ENCODE data around the gene PFKFB1. TPM values are rescaled to one million over a fixed set of nuclear protein-coding genes. Genes with fewer than 3 reads are reported as not detected.
A peak's percentile ranks its signal among the peaks of the same experiment; 100 is the strongest.

PFKFB1 gene
- total RNA-seq (0.35 TPM), polyA plus RNA-seq (under 1 TPM in 2 of 4 donors, not detected in 2; 0.09 to 0.40 TPM)

DNA sequence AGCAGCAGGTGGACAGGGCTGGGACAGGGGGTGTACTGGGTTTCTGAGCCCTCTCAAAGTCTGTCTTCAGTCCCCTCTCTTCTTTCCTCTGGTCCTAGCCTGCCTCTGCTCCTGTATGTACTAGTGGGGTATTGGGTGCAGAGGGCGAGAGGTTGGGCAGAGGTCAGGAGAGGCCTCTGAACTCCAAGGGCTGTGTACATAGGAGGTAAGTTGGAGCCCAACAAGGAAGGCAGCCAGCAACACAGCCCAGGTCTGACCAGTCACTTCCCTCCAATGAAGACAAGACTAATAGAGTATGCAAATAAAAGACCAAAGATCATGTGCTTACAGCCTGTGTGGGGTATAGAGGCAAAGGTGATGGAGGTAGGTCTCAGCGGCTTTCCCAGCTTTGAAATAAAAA lies at the start of gene PFKFB1:
Gene PFKFB1, minus strand, starts transcription at position 90 of the 400 bp plus-strand sequence. CDS start 181 bp downstream, outside the sequence.
- ATAC-seq (ENCODE audit: low read depth in 2 of 2) (no peak), DNase-seq (no peak)
- Histone ChIP-seq H3K27ac (ENCODE audit: insufficient read depth, low read length, poor library complexity, severe bottlenecking) (no peak within 1 kb of the TSS), H3K4me3 (ENCODE audit: low read depth, low read length) (no peak within 1 kb of the TSS), H3K27me3 (ENCODE audit: control insufficient read depth, insufficient read depth, low read length) (no peaks in the 10 kb centered on the region), H3K4me1 (ENCODE audit: control insufficient read depth, insufficient read depth, low read length, poor library complexity, severe bottlenecking) (no peaks in the 10 kb centered on the region), H3K9me3 (ENCODE audit: control insufficient read depth in 2 of 2, low read length in 2 of 2) (no peaks in the 10 kb centered on the region), H3K36me3 (ENCODE audit: control insufficient read depth, insufficient read depth, low read length) (no peaks in the 10 kb centered on the region)
- H3K27ac Mint-ChIP-seq: peak within 1 kb of the TSS in 1 of 3 donors; percentile 48
- no peak within 1 kb of the TSS for H3K4me3 Mint-ChIP-seq
- H3K36me3 Mint-ChIP-seq: no peaks in the 10 kb centered on the region
- peaks cover 4% of the 10 kb centered on the region for H3K27me3 Mint-ChIP-seq
- no peaks in the 10 kb centered on the region for H3K9me3 Mint-ChIP-seq
- peaks cover 0 to under 1% (median 0%) of the 10 kb centered on the region in 4 donors for H3K4me1 Mint-ChIP-seq

DNA sequence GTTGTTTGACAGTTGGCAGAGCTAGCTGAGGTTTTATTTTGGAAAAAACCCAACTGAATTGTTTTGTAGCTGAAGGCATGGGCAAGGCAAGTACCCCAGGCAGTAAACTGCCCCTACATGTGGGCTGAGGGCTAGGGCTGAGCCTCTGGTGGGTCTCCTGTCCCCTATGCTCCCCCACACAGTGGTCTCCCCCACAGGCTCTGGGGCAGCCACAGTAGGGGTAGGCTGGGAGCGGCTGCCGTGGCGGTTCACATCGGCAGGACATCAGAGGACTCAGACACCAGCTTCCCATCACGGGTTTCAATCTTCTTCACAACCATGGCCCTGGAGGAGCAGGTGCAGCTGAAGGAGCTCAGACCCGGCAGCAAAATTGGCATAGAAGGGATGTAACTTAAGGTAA lies 47.5 kb upstream of the PFKFB1 start:
- H3K9me3 Mint-ChIP-seq: no peaks in the 10 kb centered on the region
- no peak overlapping the region for H3K27ac Mint-ChIP-seq
- no peak overlapping the region for H3K4me3 Mint-ChIP-seq
- H3K27me3 ChIP-seq (ENCODE audit: control insufficient read depth, insufficient read depth, low read length): no peaks in the 10 kb centered on the region
- H3K27ac ChIP-seq (ENCODE audit: insufficient read depth, low read length, poor library complexity, severe bottlenecking): no peak overlapping the region
- H3K4me1 ChIP-seq (ENCODE audit: control insufficient read depth, insufficient read depth, low read length, poor library complexity, severe bottlenecking): no peaks in the 10 kb centered on the region
- H3K4me1 Mint-ChIP-seq: no peaks in the 10 kb centered on the region
- H3K4me3 ChIP-seq (ENCODE audit: low read depth, low read length): no peak overlapping the region
- H3K9me3 ChIP-seq (ENCODE audit: control insufficient read depth in 2 of 2, low read length in 2 of 2): no peaks in the 10 kb centered on the region
- no peaks in the 10 kb centered on the region for H3K36me3 ChIP-seq (ENCODE audit: control insufficient read depth, insufficient read depth, low read length)
- ATAC-seq (ENCODE audit: low read depth in 2 of 2) (no peak), DNase-seq (no peak)
- H3K36me3 Mint-ChIP-seq: no peaks in the 10 kb centered on the region
- no peaks in the 10 kb centered on the region for H3K27me3 Mint-ChIP-seq

DNA sequence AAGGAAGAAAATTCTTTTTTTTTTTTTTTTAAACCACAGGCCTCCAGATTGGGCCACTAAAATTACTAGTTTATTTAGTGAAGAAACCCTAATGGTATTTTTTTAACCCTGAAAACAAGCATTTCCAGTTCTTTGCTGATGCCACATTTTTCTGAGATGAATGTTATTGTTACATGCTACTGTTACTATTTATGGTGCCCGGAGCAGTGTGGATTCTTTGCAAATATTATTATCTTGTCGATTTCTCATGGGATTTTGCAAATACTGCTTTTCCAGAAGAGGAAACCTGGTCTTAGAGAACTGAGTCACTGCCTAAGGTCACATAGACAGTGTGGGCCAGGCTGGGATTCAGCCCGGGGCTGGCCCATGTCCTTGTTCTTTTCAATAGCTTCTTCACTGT lies 45.5 kb upstream of the PFKFB1 start:
- no peaks in the 10 kb centered on the region for H3K9me3 Mint-ChIP-seq
- no peaks in the 10 kb centered on the region for H3K4me1 Mint-ChIP-seq
- Histone ChIP-seq H3K4me1 (ENCODE audit: control insufficient read depth, insufficient read depth, low read length, poor library complexity, severe bottlenecking) (no peaks in the 10 kb centered on the region), H3K9me3 (ENCODE audit: control insufficient read depth in 2 of 2, low read length in 2 of 2) (no peaks in the 10 kb centered on the region), H3K36me3 (ENCODE audit: control insufficient read depth, insufficient read depth, low read length) (no peaks in the 10 kb centered on the region), H3K27ac (ENCODE audit: insufficient read depth, low read length, poor library complexity, severe bottlenecking) (no peak overlapping the region), H3K27me3 (ENCODE audit: control insufficient read depth, insufficient read depth, low read length) (no peaks in the 10 kb centered on the region), H3K4me3 (ENCODE audit: low read depth, low read length) (no peak overlapping the region)
- no peaks in the 10 kb centered on the region for H3K27me3 Mint-ChIP-seq
- no peak overlapping the region for H3K4me3 Mint-ChIP-seq
- no peaks in the 10 kb centered on the region for H3K36me3 Mint-ChIP-seq
- DNase-seq (no peak), ATAC-seq (ENCODE audit: low read depth in 2 of 2) (no peak)
- H3K27ac Mint-ChIP-seq: no peak overlapping the region

- H3K27ac Mint-ChIP-seq: no peak overlapping the region
- H3K4me3 Mint-ChIP-seq: no peak overlapping the region
- no peaks in the 10 kb centered on the region for H3K36me3 Mint-ChIP-seq
Measured at GRCh38 chrX:55033429-55033828, 39.4 kb upstream of the PFKFB1 start.

GRCh38 chrX:55030271-55031205 lies 36.5 kb upstream of the PFKFB1 start, which contains the start of gene ALAS2:
Gene ALAS2 (minus strand): TSS chrX:55030977. CDS start chrX:55026000, 4,977 bp downstream.
- Mint-ChIP-seq H3K9me3 (peaks cover 0 to 1% (median 0%) of the 10 kb centered on the region in 7 donors), H3K27ac (no peak within 1 kb of the TSS), H3K4me1 (no peaks in the 10 kb centered on the region), H3K36me3 (no peaks in the 10 kb centered on the region), H3K27me3 (no peaks in the 10 kb centered on the region), H3K4me3 (no peak within 1 kb of the TSS)
- no peaks in the 10 kb centered on the region for H3K36me3 ChIP-seq (ENCODE audit: control insufficient read depth, insufficient read depth, low read length)
- H3K4me1 ChIP-seq (ENCODE audit: control insufficient read depth, insufficient read depth, low read length, poor library complexity, severe bottlenecking): no peaks in the 10 kb centered on the region
- no peak within 1 kb of the TSS for H3K4me3 ChIP-seq (ENCODE audit: low read depth, low read length)
- no peaks in the 10 kb centered on the region for H3K9me3 ChIP-seq (ENCODE audit: control insufficient read depth in 2 of 2, low read length in 2 of 2)
- no peak for ATAC-seq (ENCODE audit: low read depth in 2 of 2)
- H3K27ac ChIP-seq (ENCODE audit: insufficient read depth, low read length, poor library complexity, severe bottlenecking): no peak within 1 kb of the TSS
- no peak for DNase-seq
- H3K27me3 ChIP-seq (ENCODE audit: control insufficient read depth, insufficient read depth, low read length): no peaks in the 10 kb centered on the region

More at GRCh38 chrX:55033429-55033828, 39.4 kb upstream of the PFKFB1 start:
- ATAC-seq (ENCODE audit: low read depth in 2 of 2) (no peak), DNase-seq (no peak)
- Mint-ChIP-seq H3K4me1 (no peaks in the 10 kb centered on the region), H3K27me3 (no peaks in the 10 kb centered on the region), H3K9me3 (no peaks in the 10 kb centered on the region)
- no peak overlapping the region for H3K27ac ChIP-seq (ENCODE audit: insufficient read depth, low read length, poor library complexity, severe bottlenecking)
- H3K9me3 ChIP-seq (ENCODE audit: control insufficient read depth in 2 of 2, low read length in 2 of 2): no peaks in the 10 kb centered on the region
- no peak overlapping the region for H3K4me3 ChIP-seq (ENCODE audit: low read depth, low read length)
- H3K36me3 ChIP-seq (ENCODE audit: control insufficient read depth, insufficient read depth, low read length): no peaks in the 10 kb centered on the region
- no peaks in the 10 kb centered on the region for H3K27me3 ChIP-seq (ENCODE audit: control insufficient read depth, insufficient read depth, low read length)
- H3K4me1 ChIP-seq (ENCODE audit: control insufficient read depth, insufficient read depth, low read length, poor library complexity, severe bottlenecking): no peaks in the 10 kb centered on the region

DNA sequence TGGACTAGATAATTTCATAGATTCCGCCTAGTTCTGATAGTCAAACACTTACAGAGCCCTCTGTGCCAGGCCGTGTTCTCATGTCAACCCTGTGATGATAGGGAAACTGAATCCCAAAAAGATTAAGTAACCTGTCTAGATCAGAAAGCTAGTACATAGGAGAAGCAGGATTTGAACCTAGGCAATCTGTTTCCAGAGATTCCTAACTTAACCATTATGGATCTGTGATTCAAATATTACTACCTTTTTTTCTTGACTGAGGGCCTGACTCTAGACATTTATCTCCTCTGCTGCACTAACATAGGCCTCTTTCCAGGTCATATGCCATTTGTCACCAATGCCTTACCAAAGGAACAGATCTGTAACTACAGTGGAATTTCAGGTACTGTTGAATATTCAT lies 35.3 kb upstream of the PFKFB1 start:
- Histone ChIP-seq H3K36me3 (ENCODE audit: control insufficient read depth, insufficient read depth, low read length) (no peaks in the 10 kb centered on the region), H3K4me1 (ENCODE audit: control insufficient read depth, insufficient read depth, low read length, poor library complexity, severe bottlenecking) (no peaks in the 10 kb centered on the region), H3K27me3 (ENCODE audit: control insufficient read depth, insufficient read depth, low read length) (no peaks in the 10 kb centered on the region), H3K4me3 (ENCODE audit: low read depth, low read length) (no peak overlapping the region), H3K27ac (ENCODE audit: insufficient read depth, low read length, poor library complexity, severe bottlenecking) (no peak overlapping the region), H3K9me3 (ENCODE audit: control insufficient read depth in 2 of 2, low read length in 2 of 2) (no peaks in the 10 kb centered on the region)
- no peak for ATAC-seq (ENCODE audit: low read depth in 2 of 2)
- Mint-ChIP-seq H3K4me1 (no peaks in the 10 kb centered on the region), H3K9me3 (peaks cover 0 to 1% (median 0%) of the 10 kb centered on the region in 7 donors), H3K36me3 (no peaks in the 10 kb centered on the region), H3K27ac (no peak overlapping the region), H3K27me3 (no peaks in the 10 kb centered on the region), H3K4me3 (no peak overlapping the region)
- no peak for DNase-seq

DNA sequence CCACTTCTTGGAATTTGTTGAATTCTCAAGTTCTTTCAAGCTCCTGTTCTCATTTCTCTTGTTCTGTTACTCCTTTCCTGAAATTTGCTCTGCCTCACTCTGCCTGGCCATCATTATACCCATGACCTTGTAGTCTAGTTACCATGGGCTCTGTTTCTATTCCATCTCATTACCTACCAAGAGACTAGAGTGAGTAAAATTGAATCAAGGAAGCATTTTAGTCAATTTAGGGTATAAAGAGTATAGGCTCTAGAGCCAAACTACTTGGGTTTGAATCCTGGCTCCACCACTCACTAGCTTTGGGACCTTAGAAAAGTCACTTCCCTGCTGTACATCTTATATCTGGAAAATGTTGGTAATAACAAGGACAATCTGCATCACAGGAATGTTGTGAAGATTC lies 34.6 kb upstream of the PFKFB1 start:
- DNase-seq (no peak), ATAC-seq (ENCODE audit: low read depth in 2 of 2) (no peak)
- Mint-ChIP-seq H3K36me3 (no peaks in the 10 kb centered on the region), H3K27me3 (no peaks in the 10 kb centered on the region), H3K9me3 (peaks cover 0 to 1% (median 0%) of the 10 kb centered on the region in 7 donors), H3K4me3 (no peak overlapping the region), H3K27ac (no peak overlapping the region), H3K4me1 (no peaks in the 10 kb centered on the region)
- no peaks in the 10 kb centered on the region for H3K36me3 ChIP-seq (ENCODE audit: control insufficient read depth, insufficient read depth, low read length)
- H3K4me3 ChIP-seq (ENCODE audit: low read depth, low read length): no peak overlapping the region
- H3K4me1 ChIP-seq (ENCODE audit: control insufficient read depth, insufficient read depth, low read length, poor library complexity, severe bottlenecking): no peaks in the 10 kb centered on the region
- no peak overlapping the region for H3K27ac ChIP-seq (ENCODE audit: insufficient read depth, low read length, poor library complexity, severe bottlenecking)
- no peaks in the 10 kb centered on the region for H3K27me3 ChIP-seq (ENCODE audit: control insufficient read depth, insufficient read depth, low read length)
- no peaks in the 10 kb centered on the region for H3K9me3 ChIP-seq (ENCODE audit: control insufficient read depth in 2 of 2, low read length in 2 of 2)

- Histone ChIP-seq H3K4me3 (ENCODE audit: low read depth, low read length) (no peak overlapping the region), H3K9me3 (ENCODE audit: control insufficient read depth in 2 of 2, low read length in 2 of 2) (no peaks in the 10 kb centered on the region), H3K36me3 (ENCODE audit: control insufficient read depth, insufficient read depth, low read length) (no peaks in the 10 kb centered on the region), H3K27me3 (ENCODE audit: control insufficient read depth, insufficient read depth, low read length) (no peaks in the 10 kb centered on the region), H3K27ac (ENCODE audit: insufficient read depth, low read length, poor library complexity, severe bottlenecking) (no peak overlapping the region), H3K4me1 (ENCODE audit: control insufficient read depth, insufficient read depth, low read length, poor library complexity, severe bottlenecking) (no peaks in the 10 kb centered on the region)
- ATAC-seq (ENCODE audit: low read depth in 2 of 2): no peak
- no peak overlapping the region for H3K4me3 Mint-ChIP-seq
- no peaks in the 10 kb centered on the region for H3K4me1 Mint-ChIP-seq
- no peak overlapping the region for H3K27ac Mint-ChIP-seq
- H3K36me3 Mint-ChIP-seq: no peaks in the 10 kb centered on the region
- peaks cover 0 to 1% (median 0%) of the 10 kb centered on the region in 7 donors for H3K9me3 Mint-ChIP-seq
- H3K27me3 Mint-ChIP-seq: no peaks in the 10 kb centered on the region
- no peak for DNase-seq
Measured at GRCh38 chrX:55028040-55028439, 34.1 kb upstream of the PFKFB1 start.
